Activated naive CD4-positive, alpha-beta T cell treated with anti-CD3 and anti-CD28 coated beads, Interleukin-2, amount 50 U/mL, for 24 hours (primary cell): ENCODE measurements around the gene SF3A1.
A peak's percentile ranks its signal among the peaks of the same experiment; 100 is the strongest.

Experiments
- H3K27ac Mint-ChIP-seq: one replicate; pipeline ENCODE4 v1.8.0; 2021; ENCODE audit warnings: mild to moderate bottlenecking, mixed read lengths
- H3K27me3 Mint-ChIP-seq: one replicate; pipeline ENCODE4 v1.8.0; 2021; ENCODE audit warnings: mixed read lengths
- H3K36me3 Mint-ChIP-seq: one replicate; pipeline ENCODE4 v1.8.0; 2021; ENCODE audit warnings: mixed read lengths
- H3K4me1 Mint-ChIP-seq: one replicate; pipeline ENCODE4 v1.8.0; 2021; ENCODE audit warnings: mixed read lengths
- H3K4me3 Mint-ChIP-seq: one replicate; pipeline ENCODE4 v1.8.0; 2021; ENCODE audit warnings: mild to moderate bottlenecking, mixed read lengths
- H3K9me3 Mint-ChIP-seq: one replicate; pipeline ENCODE4 v1.8.0; 2021; ENCODE audit warnings: mixed read lengths

The SF3A1 gene

GRCh38 chr22:30295576-30295975 lies 61.1 kb downstream of the SF3A1 start:
- H3K9me3 Mint-ChIP-seq: no peaks in the 10 kb centered on the region
- peaks cover 1% of the 10 kb centered on the region for H3K36me3 Mint-ChIP-seq
- peaks cover 64% of the 10 kb centered on the region for H3K4me1 Mint-ChIP-seq
- no peak overlapping the region for H3K4me3 Mint-ChIP-seq
- no peaks in the 10 kb centered on the region for H3K27me3 Mint-ChIP-seq
- peak overlapping the region; percentile 79 for H3K27ac Mint-ChIP-seq

- peaks cover 1% of the 10 kb centered on the region for H3K36me3 Mint-ChIP-seq
- peaks cover 64% of the 10 kb centered on the region for H3K4me1 Mint-ChIP-seq
Observed at GRCh38 chr22:30294830-30295229, 61.9 kb downstream of the SF3A1 start.

GRCh38 chr22:30294066-30294465 lies 62.6 kb downstream of the SF3A1 start:
- H3K27ac Mint-ChIP-seq: peak overlapping the region; percentile 59
- H3K4me1 Mint-ChIP-seq: peaks cover 63% of the 10 kb centered on the region
- no peaks in the 10 kb centered on the region for H3K9me3 Mint-ChIP-seq
- H3K4me3 Mint-ChIP-seq: no peak overlapping the region
- no peaks in the 10 kb centered on the region for H3K27me3 Mint-ChIP-seq
- no peaks in the 10 kb centered on the region for H3K36me3 Mint-ChIP-seq

More at GRCh38 chr22:30294830-30295229, 61.9 kb downstream of the SF3A1 start:
- H3K9me3 Mint-ChIP-seq: no peaks in the 10 kb centered on the region
- no peaks in the 10 kb centered on the region for H3K27me3 Mint-ChIP-seq
- H3K4me3 Mint-ChIP-seq: no peak overlapping the region
- no peak overlapping the region for H3K27ac Mint-ChIP-seq

- no peaks in the 10 kb centered on the region for H3K9me3 Mint-ChIP-seq
- H3K27me3 Mint-ChIP-seq: no peaks in the 10 kb centered on the region
- peaks cover 58% of the 10 kb centered on the region for H3K4me1 Mint-ChIP-seq
- H3K36me3 Mint-ChIP-seq: no peaks in the 10 kb centered on the region
- no peak overlapping the region for H3K4me3 Mint-ChIP-seq
- peak overlapping the region; percentile 65 for H3K27ac Mint-ChIP-seq
Observed at GRCh38 chr22:30293026-30293425, 63.7 kb downstream of the SF3A1 start.

- no peak overlapping the region for H3K4me3 Mint-ChIP-seq
- peaks cover 55% of the 10 kb centered on the region for H3K4me1 Mint-ChIP-seq
- H3K36me3 Mint-ChIP-seq: no peaks in the 10 kb centered on the region
- H3K27me3 Mint-ChIP-seq: no peaks in the 10 kb centered on the region
- H3K27ac Mint-ChIP-seq: peak overlapping the region; percentile 23
- no peaks in the 10 kb centered on the region for H3K9me3 Mint-ChIP-seq
Observed at GRCh38 chr22:30292069-30292970, 64.4 kb downstream of the SF3A1 start.

GRCh38 chr22:30291058-30291892 lies 65.4 kb downstream of the SF3A1 start:
- Mint-ChIP-seq H3K27me3 (no peaks in the 10 kb centered on the region), H3K27ac (peak overlapping the region; percentile 23), H3K4me1 (peaks cover 50% of the 10 kb centered on the region), H3K9me3 (no peaks in the 10 kb centered on the region), H3K4me3 (no peak overlapping the region), H3K36me3 (no peaks in the 10 kb centered on the region)

GRCh38 chr22:30290342-30291057 lies 66.2 kb downstream of the SF3A1 start:
- peaks cover 43% of the 10 kb centered on the region for H3K4me1 Mint-ChIP-seq
- peak overlapping the region; percentile 90 for H3K4me3 Mint-ChIP-seq
- H3K9me3 Mint-ChIP-seq: no peaks in the 10 kb centered on the region
- no peaks in the 10 kb centered on the region for H3K36me3 Mint-ChIP-seq
- no peaks in the 10 kb centered on the region for H3K27me3 Mint-ChIP-seq
- H3K27ac Mint-ChIP-seq: peak overlapping the region; percentile 30

GRCh38 chr22:30289980-30290313 lies 66.7 kb downstream of the SF3A1 start:
- H3K36me3 Mint-ChIP-seq: peaks cover 1% of the 10 kb centered on the region
- peak overlapping the region; percentile 90 for H3K4me3 Mint-ChIP-seq
- no peaks in the 10 kb centered on the region for H3K9me3 Mint-ChIP-seq
- peak overlapping the region; percentile 95 for H3K27ac Mint-ChIP-seq
- no peaks in the 10 kb centered on the region for H3K27me3 Mint-ChIP-seq
- peaks cover 39% of the 10 kb centered on the region for H3K4me1 Mint-ChIP-seq

- Mint-ChIP-seq H3K4me1 (peaks cover 38% of the 10 kb centered on the region), H3K4me3 (peak within 1 kb of the TSS; percentile 90), H3K36me3 (peaks cover 3% of the 10 kb centered on the region), H3K27ac (peak within 1 kb of the TSS; percentile 95), H3K9me3 (no peaks in the 10 kb centered on the region), H3K27me3 (no peaks in the 10 kb centered on the region)
Observed at GRCh38 chr22:30289141-30289979, 67.3 kb downstream of the SF3A1 start, which contains the start of gene CASTOR1. CASTOR1 (minus strand) TSS chr22:30289505; CDS start chr22:30289497, 8 bp downstream.

GRCh38 chr22:30288419-30289140 lies 68.1 kb downstream of the SF3A1 start:
- H3K27me3 Mint-ChIP-seq: no peaks in the 10 kb centered on the region
- peaks cover 35% of the 10 kb centered on the region for H3K4me1 Mint-ChIP-seq
- peak overlapping the region; percentile 90 for H3K4me3 Mint-ChIP-seq
- H3K36me3 Mint-ChIP-seq: peaks cover 3% of the 10 kb centered on the region
- H3K9me3 Mint-ChIP-seq: no peaks in the 10 kb centered on the region
- H3K27ac Mint-ChIP-seq: no peak overlapping the region

GRCh38 chr22:30287648-30288418 lies 68.9 kb downstream of the SF3A1 start:
- Mint-ChIP-seq H3K27ac (no peak overlapping the region), H3K4me1 (peaks cover 41% of the 10 kb centered on the region), H3K36me3 (peaks cover 3% of the 10 kb centered on the region), H3K9me3 (no peaks in the 10 kb centered on the region), H3K4me3 (peak overlapping the region; percentile 90), H3K27me3 (no peaks in the 10 kb centered on the region)

- H3K27me3 Mint-ChIP-seq: no peaks in the 10 kb centered on the region
- no peak overlapping the region for H3K4me3 Mint-ChIP-seq
- H3K27ac Mint-ChIP-seq: peak overlapping the region; percentile 8
- H3K36me3 Mint-ChIP-seq: peaks cover 3% of the 10 kb centered on the region
- H3K4me1 Mint-ChIP-seq: peaks cover 48% of the 10 kb centered on the region
- no peaks in the 10 kb centered on the region for H3K9me3 Mint-ChIP-seq
Observed at GRCh38 chr22:30286813-30287647, 69.7 kb downstream of the SF3A1 start.

GRCh38 chr22:30286331-30286730 lies 70.4 kb downstream of the SF3A1 start:
- peaks cover 3% of the 10 kb centered on the region for H3K36me3 Mint-ChIP-seq
- peak overlapping the region; percentile 8 for H3K27ac Mint-ChIP-seq
- no peaks in the 10 kb centered on the region for H3K9me3 Mint-ChIP-seq
- H3K4me3 Mint-ChIP-seq: no peak overlapping the region
- no peaks in the 10 kb centered on the region for H3K27me3 Mint-ChIP-seq
- H3K4me1 Mint-ChIP-seq: peaks cover 46% of the 10 kb centered on the region
